HepG2 (cell line): ENCODE measurements around the gene NT5DC2. TPM values are rescaled to one million over a fixed set of nuclear protein-coding genes. Genes with fewer than 3 reads are reported as not detected.

Experiments
- FOXJ3 ChIP-seq: sonication (generic); formaldehyde crosslinking; IDR thresholded peaks from 2 replicates; pipeline ENCODE4 v1.4.0; 2020; ENCODE audit warnings: missing genetic modification reagents, mild to moderate bottlenecking, borderline replicate concordance
- PHB2 ChIP-seq: fragments of 450-650 bp; IDR thresholded peaks from 2 replicates; pipeline ENCODE4 v1.6.1; 2018; ENCODE audit not compliant: partially characterized antibody
- YY1 ChIP-seq: IDR thresholded peaks from 2 replicates; pipeline ENCODE4 v1.6.1; 2011; ENCODE audit warnings: low read length, low read depth, moderate library complexity, mild to moderate bottlenecking; ENCODE audit not compliant: insufficient read depth, insufficient replicate concordance
- ZIK1 ChIP-seq: sonication (generic); formaldehyde crosslinking; IDR thresholded peaks from 2 replicates; pipeline ENCODE4 v1.5.0; 2020; ENCODE audit warnings: mild to moderate bottlenecking, low read depth, missing genetic modification reagents, borderline replicate concordance
- ZNF124 ChIP-seq: sonication (generic); formaldehyde crosslinking; IDR thresholded peaks from 2 replicates; pipeline ENCODE4 v1.4.0; 2020; ENCODE audit warnings: missing genetic modification reagents
- ZNF256 ChIP-seq: sonication (generic); formaldehyde crosslinking; conservative IDR thresholded peaks from 2 replicates; pipeline ENCODE4 v1.4.0; 2020; ENCODE audit warnings: missing genetic modification reagents
- ZNF329 ChIP-seq: sonication (generic); formaldehyde crosslinking; IDR thresholded peaks from 2 replicates; pipeline ENCODE4 v1.9.0; 2021; ENCODE audit warnings: low read depth, mild to moderate bottlenecking, missing genetic modification reagents
- ZNF331 ChIP-seq: sonication (generic); formaldehyde crosslinking; IDR thresholded peaks from 2 replicates; pipeline ENCODE4 v1.4.0; 2020; ENCODE audit warnings: missing genetic modification reagents
- ZNF687 ChIP-seq: sonication (generic); formaldehyde crosslinking; IDR thresholded peaks from 2 replicates; pipeline ENCODE4 v1.5.1; 2020; ENCODE audit warnings: mild to moderate bottlenecking, missing genetic modification reagents, moderate library complexity
- polyA plus RNA-seq, 8 experiments: library from polyadenylated mRNA; depleted of rRNA in 3 of 8; stranded (reverse) in 7 of 8; unstranded in 1 of 8; fragments of >200 nt; fragmentation: Illumina TruSeq in 4 of 8; extraction: Trizol in 4 of 8; gene quantifications; 2 replicates each; pipeline versions ENCODE4 v1.2.1 to v1.2.3, GENCODE V29; 2011 to 2016; ENCODE audit warnings: low read depth in 4 of 8, missing spikeins in 1 of 8, mixed read lengths in 1 of 8; ENCODE audit not compliant: insufficient read depth in 1 of 8
- total RNA-seq, 5 experiments: library from RNA; depleted of rRNA; stranded (reverse); fragments of >200 nt; fragmentation: Illumina TruSeq; extraction: Trizol; gene quantifications; 2 replicates each; pipeline ENCODE4 v1.2.3, GENCODE V29; 2016; ENCODE audit warnings: low read depth in 1 of 5
- TF ChIP-seq, protein P1 (sequence below): sonication (generic); formaldehyde crosslinking; IDR thresholded peaks from 2 replicates; pipeline ENCODE4 v1.4.0; 2020; ENCODE audit warnings: low read depth, mild to moderate bottlenecking, missing genetic modification reagents
- TF ChIP-seq, protein P2 (sequence below): sonication (generic); formaldehyde crosslinking; IDR thresholded peaks from 2 replicates; pipeline ENCODE4 v1.5.0; 2020; ENCODE audit warnings: mild to moderate bottlenecking, missing genetic modification reagents, borderline replicate concordance

Gene NT5DC2
- total and polyA plus RNA-seq, 2 of the 13 experiments (the other 11 are each of a cell fraction or from before 2014, with no cell fraction given) = 131 to 240 TPM

DNA sequence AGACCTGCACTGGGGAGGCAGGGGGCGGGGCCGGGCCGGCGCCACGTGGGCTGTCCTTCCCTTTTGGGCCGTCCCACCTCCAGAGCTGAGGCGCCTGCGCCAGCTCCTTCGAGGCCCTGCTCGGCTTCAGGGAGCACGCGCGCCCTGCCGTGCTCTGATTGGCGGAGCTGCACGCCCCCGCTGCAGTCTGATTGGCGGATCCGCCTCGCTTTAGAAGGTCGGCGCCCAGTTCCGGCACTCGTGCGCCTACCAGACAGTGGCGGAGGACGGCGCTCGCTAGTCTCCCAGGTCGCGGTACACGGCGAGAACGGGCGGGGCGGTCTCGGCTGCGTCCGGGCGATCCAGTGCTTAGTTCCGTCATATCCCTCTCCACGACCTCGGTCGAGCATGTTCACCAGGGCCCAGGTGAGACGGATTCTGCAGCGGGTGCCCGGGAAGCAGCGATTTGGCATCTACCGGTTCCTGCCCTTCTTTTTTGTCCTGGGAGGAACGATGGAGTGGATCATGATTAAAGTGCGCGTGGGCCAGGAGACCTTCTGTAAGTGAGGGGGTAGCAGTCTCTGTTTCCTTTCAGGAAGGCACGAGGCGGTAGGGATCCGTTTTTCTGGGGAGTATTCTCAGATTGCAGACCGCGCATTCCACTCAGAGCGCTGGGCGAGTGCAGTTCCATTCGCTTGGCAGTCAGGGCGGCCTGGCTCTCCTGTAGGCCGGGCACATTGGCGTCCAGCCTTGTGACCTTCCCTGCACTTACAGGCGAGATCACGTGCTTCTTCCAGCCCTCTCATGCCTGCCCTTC is 2.9 kb upstream of the NT5DC2 start, which contains the start of gene UQCC5 (continued):
- peak; percentile 96 for TF ChIP-seq ZNF687 (CRISPR knock-in tag)
- TF ChIP-seq PHB2 = no peak
- TF ChIP-seq, protein P1, sequence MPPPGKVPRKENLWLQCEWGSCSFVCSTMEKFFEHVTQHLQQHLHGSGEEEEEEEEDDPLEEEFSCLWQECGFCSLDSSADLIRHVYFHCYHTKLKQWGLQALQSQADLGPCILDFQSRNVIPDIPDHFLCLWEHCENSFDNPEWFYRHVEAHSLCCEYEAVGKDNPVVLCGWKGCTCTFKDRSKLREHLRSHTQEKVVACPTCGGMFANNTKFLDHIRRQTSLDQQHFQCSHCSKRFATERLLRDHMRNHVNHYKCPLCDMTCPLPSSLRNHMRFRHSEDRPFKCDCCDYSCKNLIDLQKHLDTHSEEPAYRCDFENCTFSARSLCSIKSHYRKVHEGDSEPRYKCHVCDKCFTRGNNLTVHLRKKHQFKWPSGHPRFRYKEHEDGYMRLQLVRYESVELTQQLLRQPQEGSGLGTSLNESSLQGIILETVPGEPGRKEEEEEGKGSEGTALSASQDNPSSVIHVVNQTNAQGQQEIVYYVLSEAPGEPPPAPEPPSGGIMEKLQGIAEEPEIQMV (CRISPR knock-in tag) = peak; percentile 99
- TF ChIP-seq, protein P2, sequence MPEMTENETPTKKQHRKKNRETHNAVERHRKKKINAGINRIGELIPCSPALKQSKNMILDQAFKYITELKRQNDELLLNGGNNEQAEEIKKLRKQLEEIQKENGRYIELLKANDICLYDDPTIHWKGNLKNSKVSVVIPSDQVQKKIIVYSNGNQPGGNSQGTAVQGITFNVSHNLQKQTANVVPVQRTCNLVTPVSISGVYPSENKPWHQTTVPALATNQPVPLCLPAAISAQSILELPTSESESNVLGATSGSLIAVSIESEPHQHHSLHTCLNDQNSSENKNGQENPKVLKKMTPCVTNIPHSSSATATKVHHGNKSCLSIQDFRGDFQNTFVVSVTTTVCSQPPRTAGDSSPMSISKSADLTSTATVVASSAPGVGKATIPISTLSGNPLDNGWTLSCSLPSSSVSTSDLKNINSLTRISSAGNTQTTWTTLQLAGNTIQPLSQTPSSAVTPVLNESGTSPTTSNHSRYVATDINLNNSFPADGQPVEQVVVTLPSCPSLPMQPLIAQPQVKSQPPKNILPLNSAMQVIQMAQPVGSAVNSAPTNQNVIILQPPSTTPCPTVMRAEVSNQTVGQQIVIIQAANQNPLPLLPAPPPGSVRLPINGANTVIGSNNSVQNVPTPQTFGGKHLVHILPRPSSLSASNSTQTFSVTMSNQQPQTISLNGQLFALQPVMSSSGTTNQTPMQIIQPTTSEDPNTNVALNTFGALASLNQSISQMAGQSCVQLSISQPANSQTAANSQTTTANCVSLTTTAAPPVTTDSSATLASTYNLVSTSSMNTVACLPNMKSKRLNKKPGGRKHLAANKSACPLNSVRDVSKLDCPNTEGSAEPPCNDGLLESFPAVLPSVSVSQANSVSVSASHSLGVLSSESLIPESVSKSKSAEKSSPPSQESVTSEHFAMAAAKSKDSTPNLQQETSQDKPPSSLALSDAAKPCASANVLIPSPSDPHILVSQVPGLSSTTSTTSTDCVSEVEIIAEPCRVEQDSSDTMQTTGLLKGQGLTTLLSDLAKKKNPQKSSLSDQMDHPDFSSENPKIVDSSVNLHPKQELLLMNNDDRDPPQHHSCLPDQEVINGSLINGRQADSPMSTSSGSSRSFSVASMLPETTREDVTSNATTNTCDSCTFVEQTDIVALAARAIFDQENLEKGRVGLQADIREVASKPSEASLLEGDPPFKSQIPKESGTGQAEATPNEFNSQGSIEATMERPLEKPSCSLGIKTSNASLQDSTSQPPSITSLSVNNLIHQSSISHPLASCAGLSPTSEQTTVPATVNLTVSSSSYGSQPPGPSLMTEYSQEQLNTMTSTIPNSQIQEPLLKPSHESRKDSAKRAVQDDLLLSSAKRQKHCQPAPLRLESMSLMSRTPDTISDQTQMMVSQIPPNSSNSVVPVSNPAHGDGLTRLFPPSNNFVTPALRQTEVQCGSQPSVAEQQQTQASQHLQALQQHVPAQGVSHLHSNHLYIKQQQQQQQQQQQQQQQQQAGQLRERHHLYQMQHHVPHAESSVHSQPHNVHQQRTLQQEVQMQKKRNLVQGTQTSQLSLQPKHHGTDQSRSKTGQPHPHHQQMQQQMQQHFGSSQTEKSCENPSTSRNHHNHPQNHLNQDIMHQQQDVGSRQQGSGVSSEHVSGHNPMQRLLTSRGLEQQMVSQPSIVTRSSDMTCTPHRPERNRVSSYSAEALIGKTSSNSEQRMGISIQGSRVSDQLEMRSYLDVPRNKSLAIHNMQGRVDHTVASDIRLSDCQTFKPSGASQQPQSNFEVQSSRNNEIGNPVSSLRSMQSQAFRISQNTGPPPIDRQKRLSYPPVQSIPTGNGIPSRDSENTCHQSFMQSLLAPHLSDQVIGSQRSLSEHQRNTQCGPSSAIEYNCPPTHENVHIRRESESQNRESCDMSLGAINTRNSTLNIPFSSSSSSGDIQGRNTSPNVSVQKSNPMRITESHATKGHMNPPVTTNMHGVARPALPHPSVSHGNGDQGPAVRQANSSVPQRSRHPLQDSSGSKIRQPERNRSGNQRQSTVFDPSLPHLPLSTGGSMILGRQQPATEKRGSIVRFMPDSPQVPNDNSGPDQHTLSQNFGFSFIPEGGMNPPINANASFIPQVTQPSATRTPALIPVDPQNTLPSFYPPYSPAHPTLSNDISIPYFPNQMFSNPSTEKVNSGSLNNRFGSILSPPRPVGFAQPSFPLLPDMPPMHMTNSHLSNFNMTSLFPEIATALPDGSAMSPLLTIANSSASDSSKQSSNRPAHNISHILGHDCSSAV (CRISPR knock-in tag) = no peak
- no peak for TF ChIP-seq ZNF256 (CRISPR knock-in tag)
- TF ChIP-seq ZNF329 = no peak
- peak; percentile 88 for TF ChIP-seq ZIK1
- peak; percentile 29 for TF ChIP-seq YY1
- TF ChIP-seq ZNF331 (CRISPR knock-in tag) = no peak; the same call in 1 of the 2 replicates
- no peak; the same call in none of the 2 replicates for TF ChIP-seq ZNF124 (CRISPR knock-in tag)
- TF ChIP-seq FOXJ3 (CRISPR knock-in tag) = peak; percentile 49; the same call in 1 of the 2 replicates
